NCI-H460 (cell line): ENCODE measurements around the gene KATNIP. TPM values are rescaled to one million over a fixed set of nuclear protein-coding genes. Genes with fewer than 3 reads are reported as not detected.

Source experiments
- DNase-seq: peaks from one replicate; pipeline ENCODE4 v3.0.0-alpha.2; 2016; ENCODE audit warnings: low read depth; ENCODE audit errors: extremely low read depth
- polyA plus RNA-seq: library from polyadenylated mRNA; depleted of rRNA; stranded (reverse); fragments of >200 nt; gene quantifications from 2 replicates; pipeline ENCODE4 v1.2.3, GENCODE V29; 2014; cell fraction: nucleus; rRNA removed
- total RNA-seq: library from RNA; depleted of rRNA; stranded (reverse); fragments of >200 nt; shearing (Covaris generic); gene quantifications from 2 replicates; pipeline ENCODE4 v1.2.3, GENCODE V29; 2014; rRNA removed

Gene KATNIP
- total RNA-seq, result 13.9 and 14.3 TPM in 2 replicates
- polyA plus RNA-seq, result 10.7 and 34.8 TPM in 2 replicates

DNA sequence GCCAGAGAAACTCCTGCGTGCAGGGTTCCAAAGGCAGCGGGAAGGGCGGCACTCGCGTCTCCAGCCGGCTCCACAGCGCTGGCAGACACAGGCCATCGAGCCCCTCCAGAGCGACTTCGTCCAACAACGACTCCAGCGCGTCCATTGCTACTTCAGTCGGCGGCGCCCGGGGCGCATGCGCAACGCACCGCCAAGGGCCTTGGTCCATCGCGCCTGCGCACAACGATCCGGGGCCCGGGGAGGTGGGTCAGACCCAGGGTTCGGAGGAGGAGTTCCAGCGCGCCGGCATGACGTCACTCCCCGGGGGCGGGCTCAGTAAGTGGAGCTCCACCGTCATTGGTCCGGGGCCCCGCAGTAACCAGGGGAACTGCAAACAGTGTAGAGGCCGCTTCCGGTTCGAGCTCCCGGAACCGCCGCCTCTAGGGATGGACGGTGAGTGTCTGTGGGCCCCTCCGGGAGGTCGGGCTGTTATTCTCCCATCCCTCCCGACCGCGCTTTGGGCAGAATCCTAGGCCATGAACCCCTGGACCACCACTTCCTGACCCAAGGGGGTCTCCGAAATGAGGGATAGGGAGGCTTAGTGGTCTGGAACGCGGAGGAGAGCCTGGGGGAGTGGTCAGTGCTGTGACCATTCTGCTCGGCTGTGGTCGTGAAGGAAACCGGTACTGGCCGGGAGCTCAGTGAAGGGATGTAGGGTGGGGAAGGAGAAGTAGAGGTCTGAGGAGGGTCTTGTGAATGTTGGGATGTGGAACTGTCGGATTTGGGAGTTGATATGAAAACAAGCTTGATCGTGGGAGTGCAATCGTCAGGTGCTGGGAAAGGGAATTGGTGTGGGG lies at the start of gene KATNIP, which contains the start of gene GTF3C1:
Gene KATNIP (plus strand): TSS at position 399 of the 836 bp plus-strand sequence. CDS start 27 bp downstream, at position 426.
Gene GTF3C1 (minus strand): TSS at position 168 of the 836 bp plus-strand sequence. CDS start 23 bp downstream, at position 145.
- DNase-seq, result peak; percentile 99

DNA sequence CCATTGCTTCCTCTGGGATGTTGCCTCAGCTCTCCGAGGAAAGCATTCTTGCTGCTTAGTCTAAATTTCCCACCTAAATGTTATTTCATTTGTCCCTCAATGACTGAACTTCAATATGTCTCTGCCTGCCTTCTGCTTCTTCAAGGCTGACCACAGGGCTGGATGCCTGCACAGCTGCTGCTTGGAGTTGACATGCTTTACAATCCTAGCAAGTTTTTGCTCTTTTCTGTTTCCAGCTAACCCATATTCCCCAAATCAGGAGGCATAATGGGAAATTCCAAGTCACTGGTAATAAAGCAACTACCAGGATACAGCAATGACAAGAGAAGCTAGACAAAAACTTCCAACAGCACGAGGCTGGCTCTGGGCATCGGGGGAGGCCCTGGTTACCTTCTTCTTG lies 49.1 kb upstream of the KATNIP start:
- no peak for DNase-seq

DNA sequence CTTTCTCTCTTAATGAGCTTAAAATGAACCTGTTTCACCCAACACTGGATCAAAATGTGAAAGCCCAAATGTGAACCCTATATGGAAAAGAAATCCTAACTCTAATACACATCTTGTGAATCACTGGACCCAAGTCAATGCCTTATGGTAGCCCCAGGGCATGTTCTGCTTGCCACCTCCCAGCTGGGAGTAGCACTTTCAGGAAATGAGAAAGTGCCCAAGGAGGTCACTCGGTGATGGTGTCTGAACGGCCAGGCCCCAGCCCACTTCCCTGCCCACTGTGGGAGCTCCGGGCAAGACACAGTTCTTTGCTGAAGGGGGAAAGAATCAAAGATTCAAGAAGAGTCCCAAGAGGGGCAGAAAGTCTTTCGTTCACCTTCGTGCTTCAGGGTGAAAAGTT lies 46.3 kb upstream of the KATNIP start:
- DNase-seq, result no peak

DNA sequence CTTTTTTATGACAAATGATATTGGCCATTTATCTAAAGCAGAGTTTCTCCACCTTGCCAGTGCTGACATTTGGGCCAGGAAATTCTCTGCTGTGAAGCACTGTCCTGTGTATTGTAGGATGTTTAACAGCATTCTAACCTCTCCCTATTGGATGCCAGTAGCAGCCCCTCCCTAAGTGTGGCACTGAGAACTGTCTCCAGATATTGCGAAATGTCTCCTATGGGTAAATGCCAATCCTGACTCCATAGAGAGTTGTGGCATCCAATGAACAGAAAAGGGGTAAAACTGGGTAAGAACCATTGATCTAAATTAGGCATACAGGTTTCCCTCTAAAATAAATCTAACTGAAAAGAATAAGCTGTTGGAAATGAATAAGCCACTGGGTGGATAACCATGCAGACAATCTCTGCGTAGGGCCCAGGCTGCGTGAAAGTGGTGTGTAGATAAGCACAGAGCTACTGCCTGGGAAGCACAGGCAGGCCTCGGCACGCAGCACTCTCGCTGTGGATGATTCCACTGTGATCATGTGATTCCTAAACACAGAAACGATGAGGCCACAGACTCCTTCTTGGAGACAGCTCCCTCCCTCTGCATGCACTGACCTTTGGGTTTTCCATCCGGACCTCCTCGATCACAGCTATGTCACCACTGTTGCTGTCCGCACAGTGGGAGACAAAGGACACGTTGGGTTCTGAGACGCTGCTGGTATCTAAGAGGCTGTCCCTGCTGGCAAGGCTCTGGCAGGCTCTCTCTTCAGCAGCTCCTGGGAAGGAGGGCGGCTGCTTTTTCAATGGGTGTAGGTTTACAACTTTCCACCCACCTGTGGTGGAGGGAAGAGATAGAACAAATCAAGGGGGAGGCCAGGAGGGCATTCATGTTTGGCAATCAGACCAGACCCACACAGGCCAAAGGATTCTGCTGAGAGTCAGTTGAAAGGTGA lies 44.4 kb upstream of the KATNIP start:
- no peak for DNase-seq

DNA sequence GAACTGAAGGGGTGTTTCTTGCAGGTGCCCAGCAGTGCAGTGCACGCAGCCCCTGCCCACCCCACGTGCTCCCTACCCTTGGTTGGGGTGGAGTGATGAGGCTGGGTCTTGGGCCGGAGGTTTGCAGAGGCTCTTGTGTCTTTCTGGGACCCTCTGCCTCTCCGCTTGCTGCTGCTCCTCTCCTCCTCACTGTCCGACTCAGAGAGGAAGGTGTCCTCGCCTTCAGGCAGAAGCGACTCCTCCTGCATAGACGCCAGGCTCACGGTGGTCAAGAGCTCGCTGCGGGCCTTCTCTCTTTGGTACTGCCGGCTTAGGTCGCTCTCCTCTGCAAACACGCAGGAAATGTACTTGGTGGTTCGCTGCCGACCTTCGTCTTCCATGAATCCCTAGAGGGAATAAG lies 43.2 kb upstream of the KATNIP start:
- no peak for DNase-seq

DNA sequence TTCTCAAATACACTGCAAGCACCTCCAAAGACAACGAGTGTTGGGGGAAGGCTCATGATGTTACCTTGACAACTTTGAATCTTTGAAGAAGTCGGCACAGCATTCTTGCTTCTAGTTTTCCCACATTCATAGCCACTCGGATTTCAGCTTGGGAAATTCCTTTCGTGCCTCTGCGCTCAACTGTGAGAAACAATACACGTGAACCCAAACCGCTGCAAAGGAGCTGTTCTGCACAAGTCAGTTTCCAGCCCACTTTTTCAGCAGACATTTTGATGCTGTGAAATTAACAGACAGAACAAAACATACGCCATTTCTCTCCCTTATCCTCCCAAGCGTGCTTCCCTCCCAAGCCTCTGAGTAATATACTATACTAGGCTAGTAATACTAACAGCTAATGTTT lies 41.5 kb upstream of the KATNIP start:
- DNase-seq, result no peak

DNA sequence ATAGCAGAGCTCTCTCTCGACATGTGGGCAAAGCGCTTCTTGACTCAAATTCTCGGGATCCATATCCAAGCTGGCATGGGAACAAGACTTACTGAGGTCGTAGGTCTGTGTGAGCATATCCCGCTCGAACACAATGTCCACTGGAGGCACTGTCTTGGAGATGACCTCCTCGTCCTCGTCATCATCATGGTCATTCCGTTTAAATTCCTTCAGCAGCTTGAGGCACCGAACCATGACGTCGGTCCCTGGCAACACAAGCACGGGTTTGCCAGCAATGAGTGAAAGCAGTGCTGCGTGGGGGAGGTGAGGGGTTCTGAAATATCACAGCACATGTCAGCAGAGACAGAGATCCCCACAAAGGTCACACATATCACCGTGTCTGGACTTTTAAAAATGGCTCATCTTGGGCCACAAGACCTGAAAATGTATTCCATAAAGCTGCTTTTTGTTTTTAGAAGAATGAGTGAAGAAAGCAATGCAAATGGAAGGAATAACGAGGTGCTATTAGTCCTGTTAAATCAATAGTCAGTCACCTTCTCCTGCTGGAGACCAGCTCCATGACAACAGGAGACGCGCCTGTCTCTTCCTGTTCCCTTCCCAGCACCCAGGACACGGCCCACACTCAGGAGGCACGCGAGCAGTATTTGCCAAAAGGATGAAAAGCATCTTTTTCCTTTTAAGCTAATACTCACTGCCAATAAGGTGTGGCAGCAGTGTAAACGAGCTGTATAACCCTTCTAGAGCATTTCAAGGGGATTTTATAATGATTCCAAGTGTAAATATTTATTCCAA lies 38.1 kb upstream of the KATNIP start:
- no peak for DNase-seq

DNA sequence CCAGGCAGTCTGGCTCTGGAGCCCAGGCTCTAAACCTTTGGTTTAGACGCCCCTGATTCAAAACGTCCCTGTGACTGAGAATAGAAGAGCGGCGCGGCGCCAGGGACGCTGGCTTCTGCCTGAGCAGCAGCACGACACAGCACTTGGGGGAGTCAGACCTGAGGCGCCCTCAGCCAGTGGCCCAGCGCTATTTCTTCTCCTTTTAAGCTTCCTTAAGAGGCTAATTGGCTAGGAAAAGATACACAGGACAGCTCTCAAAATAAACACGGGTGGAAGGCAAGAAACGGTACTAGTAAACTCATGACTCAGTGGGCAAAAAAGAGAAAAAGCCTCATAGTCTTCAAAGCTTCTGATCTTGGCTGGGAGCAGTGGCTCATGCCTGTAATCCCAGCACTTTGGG lies 35.1 kb upstream of the KATNIP start:
- DNase-seq, result no peak

DNA sequence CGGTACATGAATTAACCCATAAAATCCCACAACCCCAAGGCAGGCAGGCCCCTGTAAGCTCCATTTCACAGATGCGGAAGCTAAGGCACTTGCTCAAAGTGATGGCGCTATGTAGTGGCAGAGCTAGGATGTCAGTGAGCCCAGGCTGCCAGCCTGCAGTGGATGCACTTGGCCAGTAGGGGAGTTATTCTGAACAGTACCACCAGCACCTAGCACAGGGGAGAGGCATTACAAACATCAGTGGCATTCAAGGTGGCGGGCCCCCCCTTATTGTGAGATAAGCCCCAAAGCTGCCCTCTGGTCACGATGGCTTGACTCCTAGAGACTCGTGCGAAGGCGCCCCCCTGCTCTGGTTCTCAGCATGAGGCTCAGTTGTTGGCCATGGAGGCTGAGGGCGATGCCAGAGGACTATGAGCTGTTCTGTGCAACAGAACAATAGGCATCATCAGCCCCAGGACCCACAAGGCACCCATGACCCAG lies 34.0 kb upstream of the KATNIP start:
- peak; percentile 17 for DNase-seq

DNA sequence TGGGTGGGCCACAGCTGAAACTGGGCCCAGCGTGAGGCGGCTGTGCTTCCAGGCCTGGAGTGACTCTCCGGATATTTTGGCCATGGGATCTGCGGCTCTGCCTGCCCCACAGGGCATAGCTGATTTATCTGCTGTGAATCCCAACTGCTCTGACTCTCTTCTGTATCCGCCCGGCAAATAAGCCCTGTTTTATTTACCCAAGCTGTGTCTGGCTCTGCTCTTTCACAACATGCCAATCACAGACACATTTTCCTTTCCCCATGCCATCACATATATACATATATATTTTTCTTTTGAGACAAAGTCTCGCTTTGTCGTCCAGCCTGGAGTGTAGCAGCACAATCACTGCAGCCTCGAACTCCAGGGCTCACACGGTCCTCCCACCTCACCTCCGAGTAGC lies 33.6 kb upstream of the KATNIP start:
- DNase-seq, result no peak

DNA sequence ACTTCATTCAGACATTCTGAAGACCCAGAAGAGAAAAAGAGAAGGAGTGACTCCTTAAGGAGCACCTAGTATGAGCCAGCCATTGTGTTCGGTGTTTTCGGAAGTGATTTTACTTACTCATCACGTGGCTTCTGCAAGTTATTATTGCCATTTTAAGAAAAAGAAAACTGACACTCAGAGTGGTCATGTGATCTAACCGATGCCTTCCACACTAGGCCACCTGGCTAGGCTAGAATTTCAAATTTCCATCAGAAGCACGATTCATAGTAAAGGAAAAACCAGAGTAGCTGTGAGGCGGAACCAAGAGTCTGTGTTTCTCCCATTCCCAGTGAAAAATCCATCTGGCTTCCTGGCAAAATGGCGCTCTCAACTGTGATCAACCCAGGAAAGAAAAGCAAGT lies 32.3 kb upstream of the KATNIP start:
- no peak for DNase-seq

DNA sequence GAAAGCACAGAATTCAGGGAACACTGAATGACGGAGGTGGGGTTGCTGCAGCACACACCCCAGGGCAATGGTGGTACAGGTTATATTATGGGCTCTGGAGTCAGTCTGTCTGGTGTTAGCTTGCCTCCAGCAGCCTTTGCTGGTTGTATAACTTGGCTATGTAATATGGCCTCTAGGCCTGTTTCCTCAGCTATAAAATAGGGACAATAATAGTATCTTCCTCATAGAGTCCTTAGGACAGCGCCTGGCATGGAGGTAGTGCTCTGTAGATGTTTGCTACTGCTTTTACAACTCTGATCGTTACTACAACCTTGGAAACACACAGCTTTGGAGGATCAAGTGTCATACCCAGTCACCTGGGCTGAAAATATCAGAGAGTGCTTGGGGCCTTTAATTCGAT lies 31.7 kb upstream of the KATNIP start:
- no peak for DNase-seq

DNA sequence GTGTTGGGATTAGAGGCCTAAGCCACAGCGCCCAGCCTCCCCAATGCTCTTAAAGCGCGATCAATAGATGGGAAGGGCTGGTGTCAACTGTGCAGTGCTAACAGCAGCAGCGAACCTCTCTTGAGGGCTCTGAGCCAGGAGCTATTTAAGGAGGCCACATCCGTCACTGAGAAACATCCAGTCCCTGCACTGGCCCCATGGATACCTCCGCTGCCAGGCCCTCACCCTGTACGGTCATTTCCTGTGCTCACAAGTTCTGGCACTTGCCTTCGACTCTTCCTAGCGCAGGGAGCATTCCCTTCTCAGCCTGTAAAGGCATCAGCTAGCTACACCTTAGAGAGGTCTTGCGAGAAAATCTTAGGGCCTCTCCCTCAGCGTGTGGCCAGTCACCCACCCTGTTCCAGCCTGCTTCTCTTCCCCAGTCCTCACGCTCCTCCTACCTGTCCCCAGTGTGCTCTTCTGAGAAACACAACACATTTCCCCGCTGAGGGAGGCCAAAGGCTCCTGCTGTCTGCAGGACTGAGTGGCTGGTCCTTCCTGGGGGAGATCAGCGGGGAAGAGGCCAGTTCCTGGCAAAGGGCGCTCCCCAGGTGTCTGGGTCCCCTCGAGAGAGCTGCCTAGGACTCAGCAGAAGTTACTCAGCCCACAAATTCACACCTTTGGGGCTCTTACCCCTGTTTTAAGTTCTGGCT lies 28.8 kb upstream of the KATNIP start:
- DNase-seq, result no peak

DNA sequence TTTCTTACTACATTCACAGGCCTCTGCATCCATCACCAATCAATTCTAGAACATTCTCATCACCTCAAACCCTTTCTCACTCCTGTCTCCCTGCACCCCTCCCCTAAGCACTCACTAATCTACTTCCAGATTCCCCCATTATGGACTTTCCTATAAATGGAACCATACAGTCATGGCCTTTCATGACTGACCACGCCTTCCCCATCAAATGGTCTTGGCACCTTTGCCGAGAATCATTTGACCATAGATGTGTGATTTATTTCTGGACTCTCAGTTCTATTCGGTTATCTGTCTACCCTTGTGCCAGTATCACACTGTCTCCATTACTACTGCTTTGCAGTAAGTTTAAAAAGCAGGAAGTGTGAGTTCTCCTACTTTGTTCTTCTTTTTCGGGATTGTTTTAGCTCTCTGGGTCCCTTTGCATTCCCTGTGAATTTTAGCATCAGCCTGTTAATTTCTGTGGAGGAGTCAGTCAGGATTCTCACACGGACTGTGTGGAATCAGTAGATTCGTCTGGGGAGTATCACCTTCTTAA lies 27.7 kb upstream of the KATNIP start:
- no peak for DNase-seq

DNA sequence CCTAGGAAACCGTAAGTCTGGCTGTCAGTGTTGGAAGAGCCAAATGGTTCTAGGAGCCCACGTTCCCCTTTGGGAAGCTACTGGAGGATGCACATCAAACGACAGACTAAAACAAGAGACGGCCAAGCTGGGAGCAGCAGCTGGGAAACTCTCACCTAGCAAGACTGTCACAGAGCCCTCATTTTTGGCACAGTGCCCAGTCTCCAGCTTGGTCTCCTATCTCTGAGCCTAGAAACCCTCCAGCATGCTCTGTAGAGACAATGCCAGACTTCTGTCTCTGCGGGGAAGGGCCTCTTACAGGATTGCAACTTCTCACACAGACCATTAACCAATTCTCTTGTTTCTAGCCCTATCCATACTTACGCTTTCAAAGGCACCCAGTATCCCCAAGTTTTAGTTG lies 23.8 kb upstream of the KATNIP start:
- DNase-seq, result no peak

DNA sequence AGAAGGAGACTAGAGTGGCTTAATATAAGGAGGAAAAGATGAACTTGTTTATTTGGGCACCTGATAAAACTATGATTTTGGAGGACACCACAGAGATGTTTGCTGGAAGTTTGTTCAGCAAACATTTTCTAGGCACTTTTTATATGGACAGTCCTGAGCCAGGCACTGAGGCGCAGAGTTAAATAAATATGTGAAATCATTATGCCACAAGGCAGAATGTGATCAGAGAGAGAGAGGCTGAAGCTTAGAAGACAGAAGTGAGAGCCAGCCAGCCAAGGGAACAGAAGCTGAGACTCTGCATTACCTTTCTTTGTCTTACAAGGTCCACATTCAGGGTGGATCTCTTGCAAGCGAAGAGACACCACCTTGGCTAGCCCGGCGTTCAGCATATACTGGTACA lies 21.6 kb upstream of the KATNIP start:
- no peak for DNase-seq

DNA sequence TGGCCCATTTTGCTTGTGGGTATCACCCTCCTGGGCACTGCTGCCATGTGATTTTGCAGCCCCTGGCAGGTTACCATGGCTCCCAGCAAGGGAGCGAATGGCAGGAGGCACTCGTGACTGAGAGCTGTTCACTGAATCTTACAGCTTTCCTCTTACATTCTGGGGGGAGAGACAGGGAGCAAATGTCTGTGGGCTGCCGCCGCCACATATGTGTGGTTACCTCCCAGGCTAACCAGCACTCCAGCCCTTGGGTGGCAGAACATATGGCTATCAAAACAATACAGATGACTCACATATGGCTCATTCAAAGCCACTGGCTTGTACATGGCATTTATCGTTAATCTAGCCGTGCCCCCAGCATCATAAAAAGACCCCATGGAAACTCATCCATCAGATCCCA lies 20.0 kb upstream of the KATNIP start:
- DNase-seq, result no peak

DNA sequence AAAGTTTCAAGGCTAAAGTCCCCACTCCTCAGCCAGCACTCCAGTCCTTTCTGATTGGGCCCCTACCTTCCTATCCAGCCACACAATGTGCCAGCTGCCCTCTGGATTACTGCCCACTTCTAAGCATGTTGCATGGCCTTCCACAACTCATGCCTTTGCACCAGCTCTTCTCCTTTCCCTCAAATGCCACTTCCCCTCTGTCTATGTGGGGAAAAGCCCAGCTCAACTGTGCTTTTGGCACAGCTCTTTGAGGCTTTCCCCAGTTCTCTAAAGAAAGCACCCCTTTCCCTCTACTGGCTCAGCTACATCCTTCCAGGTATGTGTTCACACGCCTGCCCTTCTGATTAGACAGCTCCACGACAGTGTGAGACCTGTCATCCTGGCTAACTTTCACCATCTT lies 18.8 kb upstream of the KATNIP start:
- no peak for DNase-seq
